Stomach (tissue), 4 donors: ENCODE results near the gene ZKSCAN8.

ENCODE experiments used
- POLR2A ChIP-seq, 4 donors: fragments of 450-650 bp; IDR thresholded peaks; one replicate each; pipeline ENCODE4 v1.6.1; 2016; ENCODE audit warnings: antibody characterized with exemption in 4 of 4, control low read depth in 2 of 4, mild to moderate bottlenecking in 1 of 4, moderate library complexity in 1 of 4
- TF ChIP-seq, protein P1 (sequence below), 7 experiments: fragments of 450-650 bp in 4 of 7; fragments of 200-600 bp in 3 of 7; sonication (generic) in 3 of 7; IDR thresholded peaks; one replicate each; pipeline ENCODE4 v1.5.1; 2016 to 2019; ENCODE audit warnings: antibody characterized with exemption in 7 of 7, control low read depth in 2 of 7, mild to moderate bottlenecking in 1 of 7

GRCh38 chr6:28121876-28122275 lies 19.8 kb upstream of the ZKSCAN8 start:
- TF ChIP-seq, protein P1, sequence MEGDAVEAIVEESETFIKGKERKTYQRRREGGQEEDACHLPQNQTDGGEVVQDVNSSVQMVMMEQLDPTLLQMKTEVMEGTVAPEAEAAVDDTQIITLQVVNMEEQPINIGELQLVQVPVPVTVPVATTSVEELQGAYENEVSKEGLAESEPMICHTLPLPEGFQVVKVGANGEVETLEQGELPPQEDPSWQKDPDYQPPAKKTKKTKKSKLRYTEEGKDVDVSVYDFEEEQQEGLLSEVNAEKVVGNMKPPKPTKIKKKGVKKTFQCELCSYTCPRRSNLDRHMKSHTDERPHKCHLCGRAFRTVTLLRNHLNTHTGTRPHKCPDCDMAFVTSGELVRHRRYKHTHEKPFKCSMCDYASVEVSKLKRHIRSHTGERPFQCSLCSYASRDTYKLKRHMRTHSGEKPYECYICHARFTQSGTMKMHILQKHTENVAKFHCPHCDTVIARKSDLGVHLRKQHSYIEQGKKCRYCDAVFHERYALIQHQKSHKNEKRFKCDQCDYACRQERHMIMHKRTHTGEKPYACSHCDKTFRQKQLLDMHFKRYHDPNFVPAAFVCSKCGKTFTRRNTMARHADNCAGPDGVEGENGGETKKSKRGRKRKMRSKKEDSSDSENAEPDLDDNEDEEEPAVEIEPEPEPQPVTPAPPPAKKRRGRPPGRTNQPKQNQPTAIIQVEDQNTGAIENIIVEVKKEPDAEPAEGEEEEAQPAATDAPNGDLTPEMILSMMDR (IDR thresholded peaks at IDR 0.05), result no peak
- no peak for TF ChIP-seq POLR2A (IDR thresholded peaks at IDR 0.05)
